Mesenchymal stem cell (in vitro differentiated cells and primary cell): Measurements from ENCODE around the gene HMGCL.
A peak's percentile ranks its signal among the peaks of the same experiment; 100 is the strongest.
"Not testable (repeated sequence)": the region's sequence is repeated elsewhere in the genome, so short reads cannot be mapped to it uniquely, and the experiment has no call there.

Experiments used
- DNase-seq: peaks from one replicate; pipeline ENCODE4 v3.0.0-alpha.2; 2013
- H2AFZ ChIP-seq: one replicate; pipeline ENCODE4 v1.6.1; 2013; ENCODE audit warnings: low read depth, mild to moderate bottlenecking, control low read depth, inconsistent platforms, low read length, moderate library complexity
- H2AK5ac ChIP-seq: 2 replicates; pipeline ENCODE4 v1.6.1; 2013; ENCODE audit warnings: low read length, moderate library complexity, mild to moderate bottlenecking, inconsistent platforms; ENCODE audit not compliant: severe bottlenecking
- H2BK120ac ChIP-seq: one replicate; pipeline ENCODE4 v1.6.1; 2013; ENCODE audit warnings: low read depth, mild to moderate bottlenecking, inconsistent platforms, low read length, moderate library complexity
- H2BK12ac ChIP-seq, 2 experiments: one replicate each; pipeline ENCODE4 v1.6.1; 2013; ENCODE audit warnings: inconsistent platforms in 2 of 2, low read length in 2 of 2, mild to moderate bottlenecking in 2 of 2, moderate library complexity in 2 of 2, control low read depth in 1 of 2
- H2BK15ac ChIP-seq: one replicate; pipeline ENCODE4 v1.6.1; 2013; ENCODE audit warnings: mild to moderate bottlenecking, low read depth, inconsistent platforms; ENCODE audit not compliant: poor library complexity, severe bottlenecking
- H2BK5ac ChIP-seq: 2 replicates; pipeline ENCODE4 v1.6.1; 2013; ENCODE audit warnings: low read depth, mild to moderate bottlenecking, low read length, control low read depth, inconsistent platforms; ENCODE audit not compliant: poor library complexity, severe bottlenecking
- H3K14ac ChIP-seq, 2 experiments: one replicate each; pipeline ENCODE4 v1.6.1; 2013; ENCODE audit warnings: inconsistent platforms in 2 of 2, low read length in 2 of 2, control low read depth in 1 of 2, mild to moderate bottlenecking in 1 of 2, moderate library complexity in 1 of 2
- H3K18ac ChIP-seq, 2 experiments: one replicate each; pipeline ENCODE4 v1.6.1; 2013; ENCODE audit warnings: inconsistent platforms in 2 of 2, low read length in 2 of 2, control low read depth in 1 of 2, low read depth in 1 of 2, mild to moderate bottlenecking in 1 of 2
- H3K23ac ChIP-seq, 2 experiments: one replicate each; pipeline ENCODE4 v1.6.1; 2013; ENCODE audit warnings: inconsistent platforms in 2 of 2, low read length in 2 of 2, mild to moderate bottlenecking in 2 of 2, moderate library complexity in 2 of 2, control low read depth in 1 of 2
- H3K27ac ChIP-seq: 2 replicates; pipeline ENCODE4 v1.5.1; 2013; ENCODE audit warnings: mild to moderate bottlenecking, moderate library complexity, low read length, control low read depth, inconsistent platforms; ENCODE audit not compliant: poor library complexity, severe bottlenecking
- H3K27me3 ChIP-seq, 2 experiments: 2 replicates each; pipeline versions ENCODE4 v1.6.1 to v1.7.0; 2013; ENCODE audit warnings: low read length in 2 of 2, mild to moderate bottlenecking in 2 of 2, moderate library complexity in 2 of 2, control low read depth in 1 of 2, inconsistent platforms in 1 of 2; ENCODE audit not compliant: control insufficient read depth in 1 of 2, insufficient read depth in 1 of 2
- H3K36me3 ChIP-seq, 2 experiments: 2 replicates each; pipeline versions ENCODE4 v1.6.1 to v1.7.0; 2013; ENCODE audit warnings: low read length in 2 of 2, control low read depth in 1 of 2, inconsistent platforms in 1 of 2, low read depth in 1 of 2, mild to moderate bottlenecking in 1 of 2; ENCODE audit not compliant: insufficient read depth in 2 of 2, control insufficient read depth in 1 of 2
- H3K4ac ChIP-seq, 2 experiments: one replicate each; pipeline ENCODE4 v1.6.1; 2013; ENCODE audit warnings: inconsistent platforms in 2 of 2, low read length in 2 of 2, mild to moderate bottlenecking in 2 of 2, moderate library complexity in 2 of 2, control low read depth in 1 of 2, low read depth in 1 of 2
- H3K4me1 ChIP-seq: 2 replicates; pipeline ENCODE4 v1.6.1; 2013; ENCODE audit warnings: low read depth, low read length, control low read depth; ENCODE audit not compliant: control insufficient read depth, insufficient read depth
- H3K4me2 ChIP-seq: 2 replicates; pipeline ENCODE4 v1.6.1; 2013; ENCODE audit warnings: low read length, mild to moderate bottlenecking, inconsistent platforms; ENCODE audit not compliant: poor library complexity, severe bottlenecking
- H3K4me3 ChIP-seq, 2 experiments: 2 replicates each; pipeline versions ENCODE4 v1.5.1 to v1.7.0; 2013; ENCODE audit warnings: low read length in 2 of 2, mild to moderate bottlenecking in 2 of 2, control low read depth in 1 of 2, low read depth in 1 of 2; ENCODE audit not compliant: insufficient read depth in 1 of 2
- H3K79me1 ChIP-seq: replicated peaks from 2 replicates; pipeline ENCODE4 v1.6.1; 2013; ENCODE audit warnings: mild to moderate bottlenecking, control low read depth, low read length, inconsistent platforms; ENCODE audit not compliant: poor library complexity, severe bottlenecking
- H3K9ac ChIP-seq: 2 replicates; pipeline ENCODE4 v1.7.0; 2013; ENCODE audit warnings: mild to moderate bottlenecking, low read length, moderate library complexity
- H3K9me3 ChIP-seq: 2 replicates; pipeline ENCODE4 v1.7.0; 2013; ENCODE audit warnings: mild to moderate bottlenecking, low read length; ENCODE audit not compliant: control insufficient read depth
- H4K8ac ChIP-seq: one replicate; pipeline ENCODE4 v1.6.1; 2013; ENCODE audit warnings: inconsistent platforms, mild to moderate bottlenecking, low read length, moderate library complexity
- H4K91ac ChIP-seq: one replicate; pipeline ENCODE4 v1.6.1; 2013; ENCODE audit warnings: mild to moderate bottlenecking, low read length, inconsistent platforms
- WGBS: methylation state at CpG from one replicate; pipeline ENCODE4 v1.1.7; 2013; ENCODE audit warnings: mixed read lengths; 5-methylcytosine and 5-hydroxymethylcytosine counted together

The HMGCL gene

DNA sequence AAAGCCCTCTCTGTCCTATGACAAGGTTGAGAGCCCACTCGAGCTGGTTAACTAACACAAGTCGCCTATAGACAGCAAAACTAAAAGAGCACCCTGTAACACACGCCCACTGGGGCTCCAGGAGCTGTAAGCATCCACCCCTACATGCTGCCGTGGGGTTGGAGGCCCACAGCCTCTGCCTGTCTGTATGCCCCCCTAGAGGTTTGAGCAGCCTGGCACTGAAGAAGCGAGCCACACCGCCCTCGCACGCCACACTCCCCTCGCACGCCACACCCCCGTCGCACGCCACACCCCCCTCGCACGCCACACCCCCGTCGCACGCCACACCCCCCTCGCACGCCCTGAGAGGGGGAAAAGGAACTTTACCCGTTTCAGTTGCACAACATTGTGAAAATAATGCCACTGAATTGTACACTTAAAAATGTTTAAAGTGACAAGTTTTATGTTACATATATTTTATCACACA is 13.2 kb upstream of the HMGCL start:
- Histone ChIP-seq H3K4me1 (peaks cover 6% of the 10 kb centered on the region), H3K4ac (no peak overlapping the region), H4K91ac (no peak overlapping the region), H3K18ac (no peak overlapping the region), H3K36me3 (no peaks in the 10 kb centered on the region), H2BK5ac (no peak overlapping the region), H2AFZ (peak overlapping the region; percentile 60), H2AK5ac (no peak overlapping the region), H3K23ac (peak overlapping the region in 1 of 2 experiments; percentile 11), H3K27ac (no peak overlapping the region), H2BK12ac (no peak overlapping the region), H3K27me3 (peaks cover 10 to 28% of the 10 kb centered on the region in 2 experiments), H2BK15ac (no peak overlapping the region), H3K9ac (peak overlapping the region; percentile 60), H2BK120ac (no peak overlapping the region), H4K8ac (no peak overlapping the region), H3K4me2 (peak overlapping the region; percentile 92), H3K79me1 (no peaks in the 10 kb centered on the region), H3K14ac (no peak overlapping the region), H3K4me3 (peak overlapping the region in 1 of 2 experiments; percentile 72), H3K9me3 (no peaks in the 10 kb centered on the region)
- 2% methylated on average over 13 of the region's 21 CpGs for WGBS
- peak; percentile 81 for DNase-seq

DNA sequence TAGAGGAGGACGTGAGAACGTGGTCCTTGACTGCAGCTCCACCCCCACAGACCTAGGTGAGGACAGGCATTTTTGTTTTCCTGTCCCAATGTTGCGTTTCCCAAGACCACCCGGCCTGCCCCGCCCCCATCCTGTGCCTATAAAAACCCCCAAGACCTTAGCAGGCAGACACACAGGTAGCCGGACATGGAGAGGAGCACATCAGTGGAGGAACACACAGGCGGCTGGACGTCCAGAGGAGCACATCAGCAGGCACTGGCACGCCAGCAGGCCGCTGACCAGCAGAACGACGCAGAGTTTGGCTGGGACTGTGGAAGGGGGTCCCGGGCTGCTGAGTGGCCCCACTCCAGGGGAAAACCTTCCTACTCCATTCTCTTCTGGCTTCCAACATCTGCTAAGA is 12.7 kb upstream of the HMGCL start:
- Histone ChIP-seq H2BK12ac (peak overlapping the region in 1 of 2 experiments; percentile 17), H3K27me3 (peaks cover 10 to 28% of the 10 kb centered on the region in 2 experiments), H3K79me1 (no peaks in the 10 kb centered on the region), H2BK5ac (no peak overlapping the region), H4K8ac (peak overlapping the region; percentile 14), H3K4ac (no peak overlapping the region), H3K36me3 (no peaks in the 10 kb centered on the region), H3K27ac (no peak overlapping the region), H2AK5ac (no peak overlapping the region), H2AFZ (peak overlapping the region; percentile 60), H2BK15ac (no peak overlapping the region), H3K18ac (no peak overlapping the region), H3K23ac (no peak overlapping the region), H3K4me1 (peaks cover 6% of the 10 kb centered on the region), H4K91ac (no peak overlapping the region), H3K4me2 (peak overlapping the region; percentile 92), H3K4me3 (peak overlapping the region in 1 of 2 experiments; percentile 72), H3K9ac (peak overlapping the region; percentile 38), H3K9me3 (no peaks in the 10 kb centered on the region), H2BK120ac (no peak overlapping the region), H3K14ac (no peak overlapping the region)
- WGBS = 8% methylated on average over 11 of the region's 13 CpGs
- DNase-seq = peak; percentile 11

DNA sequence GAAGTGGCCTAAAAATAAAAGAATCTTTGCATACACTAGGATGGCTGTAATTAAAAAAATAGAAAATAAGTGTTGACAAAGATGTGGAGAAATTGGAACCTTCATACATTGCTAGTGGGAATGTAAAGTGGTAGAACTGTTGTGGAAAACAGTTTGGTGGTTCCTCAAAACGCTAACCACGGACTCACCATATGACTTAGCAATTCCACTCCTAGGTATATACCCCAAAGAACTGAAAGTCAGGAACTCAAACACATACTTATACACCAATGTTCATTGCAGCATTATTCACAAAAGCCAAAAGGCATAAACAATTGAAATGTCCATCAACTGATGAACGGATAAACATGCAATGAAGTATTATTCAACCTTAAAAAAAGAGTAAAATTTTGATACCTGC is 10.8 kb upstream of the HMGCL start:
- Histone ChIP-seq H3K27ac (no peak overlapping the region), H3K4me1 (peaks cover 6% of the 10 kb centered on the region), H2BK15ac (no peak overlapping the region), H2AFZ (no peak overlapping the region), H2BK120ac (no peak overlapping the region), H4K8ac (no peak overlapping the region), H3K9ac (no peak overlapping the region), H3K79me1 (no peaks in the 10 kb centered on the region), H3K18ac (no peak overlapping the region), H3K14ac (no peak overlapping the region), H4K91ac (no peak overlapping the region), H3K23ac (no peak overlapping the region), H2BK5ac (no peak overlapping the region), H3K4me2 (no peak overlapping the region), H3K9me3 (no peaks in the 10 kb centered on the region), H3K4ac (no peak overlapping the region), H3K36me3 (no peaks in the 10 kb centered on the region), H3K4me3 (no peak overlapping the region), H3K27me3 (peaks cover 10 to 15% of the 10 kb centered on the region in 2 experiments), H2AK5ac (no peak overlapping the region), H2BK12ac (no peak overlapping the region)
- WGBS = 76% methylated on average over 2 of the region's 3 CpGs
- no peak for DNase-seq

DNA sequence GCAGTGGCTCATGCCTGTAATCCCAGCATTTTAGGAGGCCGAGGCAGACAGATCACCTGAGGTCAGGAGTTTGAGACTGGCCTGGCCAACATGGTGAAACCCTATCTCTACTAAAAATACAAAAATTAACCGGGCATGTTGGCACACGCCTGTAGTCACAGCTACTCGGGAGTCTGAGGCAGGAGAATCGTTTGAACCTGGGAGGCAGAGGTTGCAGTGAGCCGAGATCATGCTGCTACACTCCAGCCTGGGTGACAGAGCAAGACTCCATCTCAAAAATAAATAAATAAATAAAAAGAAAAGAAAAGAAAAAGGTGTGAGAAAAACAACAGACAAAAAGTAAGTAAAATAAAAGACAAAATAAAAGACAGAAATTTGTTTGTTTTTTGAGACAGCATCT is 8.9 kb upstream of the HMGCL start:
- not testable (repeated sequence) for H2BK120ac ChIP-seq, H3K14ac ChIP-seq, H3K4me3 ChIP-seq, H3K4me2 ChIP-seq, H2BK15ac ChIP-seq, H3K27ac ChIP-seq, H2AFZ ChIP-seq, DNase-seq, H2BK12ac ChIP-seq, H3K23ac ChIP-seq, H3K4ac ChIP-seq, H3K4me1 ChIP-seq, H3K36me3 ChIP-seq, H3K79me1 ChIP-seq, H3K9me3 ChIP-seq, H3K9ac ChIP-seq, H2BK5ac ChIP-seq, H4K91ac ChIP-seq, H2AK5ac ChIP-seq, H3K18ac ChIP-seq
- WGBS = 73% methylated on average over 6 of the region's 6 CpGs
- Histone ChIP-seq H4K8ac (peak overlapping the region; percentile 60), H3K27me3 (peaks cover 10 to 14% of the 10 kb centered on the region in 2 experiments)
